Non-pigmented ciliary epithelial cell (primary cell): ENCODE data around the gene AGXT.
"Not testable (repeated sequence)": the region's sequence is repeated elsewhere in the genome, so short reads cannot be mapped to it uniquely, and the experiment has no call there.

Experiments
- DNase-seq: peaks from one replicate; pipeline ENCODE4 v3.0.0-alpha.2; 2010; ENCODE audit warnings: low read depth

AGXT gene

GRCh38 chr2:240840435-240841060 lies 28.1 kb upstream of the AGXT start:
- peak; percentile 24 for DNase-seq

GRCh38 chr2:240846309-240846708 lies 22.3 kb upstream of the AGXT start:
- not testable (repeated sequence) for DNase-seq

- no peak for DNase-seq
These were observed 21.6 kb upstream of the AGXT start for GRCh38 chr2:240846873-240847595.

- DNase-seq = no peak
These were observed 20.8 kb upstream of the AGXT start for GRCh38 chr2:240847817-240848216.

- DNase-seq = no peak
These were observed 19.5 kb upstream of the AGXT start for GRCh38 chr2:240848900-240849680.

GRCh38 chr2:240850026-240850425 lies 18.6 kb upstream of the AGXT start:
- no peak for DNase-seq

GRCh38 chr2:240850756-240851077 lies 17.9 kb upstream of the AGXT start:
- DNase-seq = no peak

- DNase-seq = peak; percentile 35
These were observed 17.3 kb upstream of the AGXT start for GRCh38 chr2:240851078-240851991.

GRCh38 chr2:240852671-240853314 lies 15.8 kb upstream of the AGXT start:
- DNase-seq = no peak

GRCh38 chr2:240855670-240856069 lies 13.0 kb upstream of the AGXT start:
- no peak for DNase-seq

- no peak for DNase-seq
These were observed 12.3 kb upstream of the AGXT start for GRCh38 chr2:240856151-240856980.

GRCh38 chr2:240857039-240858008 lies 11.3 kb upstream of the AGXT start:
- DNase-seq = no peak

- no peak for DNase-seq
These were observed 10.3 kb upstream of the AGXT start for GRCh38 chr2:240858321-240858720.

- no peak for DNase-seq
These were observed 9.8 kb upstream of the AGXT start for GRCh38 chr2:240858871-240859270.

GRCh38 chr2:240861547-240861946 lies 7.1 kb upstream of the AGXT start:
- DNase-seq = no peak

GRCh38 chr2:240864475-240864874 lies 4.1 kb upstream of the AGXT start:
- DNase-seq = no peak

GRCh38 chr2:240865391-240865790 lies 3.2 kb upstream of the AGXT start:
- DNase-seq = no peak

- DNase-seq = no peak
These were observed 708 bp downstream of the AGXT start for GRCh38 chr2:240869109-240869955.
